NCI-H1417 treated with DMSO at 0.1 percent for 48 hours (cell line): Measurements from ENCODE around the gene MOB1B.
"Not testable (repeated sequence)": the region's sequence is repeated elsewhere in the genome, so short reads cannot be mapped to it uniquely, and the experiment has no call there.

Experiments
- DNase-seq: peaks from one replicate; lab custom pipeline; 2025; lab: John Stamatoyannopoulos, UW

MOB1B gene

GRCh38 chr4:70956549-70957210 is 54.5 kb downstream of the MOB1B start:
- DNase-seq: no peak

- no peak for DNase-seq
Measured at GRCh38 chr4:70958681-70959080, 56.5 kb downstream of the MOB1B start.

GRCh38 chr4:70969076-70969475 is 66.9 kb downstream of the MOB1B start:
- DNase-seq: no peak

GRCh38 chr4:70976252-70976651 is 74.1 kb downstream of the MOB1B start:
- no peak for DNase-seq

GRCh38 chr4:70979445-70980008 is 77.4 kb downstream of the MOB1B start:
- DNase-seq: no peak

GRCh38 chr4:70980196-70980595 is 78.0 kb downstream of the MOB1B start:
- DNase-seq: no peak

GRCh38 chr4:70984106-70984505 is 81.9 kb downstream of the MOB1B start:
- no peak for DNase-seq

GRCh38 chr4:70984589-70984988 is 82.4 kb downstream of the MOB1B start:
- DNase-seq: no peak

GRCh38 chr4:70991596-70991995 is 89.4 kb downstream of the MOB1B start:
- no peak for DNase-seq

- no peak for DNase-seq
Measured at GRCh38 chr4:70992391-70992881, 90.3 kb downstream of the MOB1B start.

- peak; percentile 63 for DNase-seq
Measured at GRCh38 chr4:70993181-70994068, 91.3 kb downstream of the MOB1B start, which contains the start of gene DCK. Gene DCK, plus strand, starts transcription at chr4:70993649. Its CDS starts 187 bp downstream, at chr4:70993836.

GRCh38 chr4:70994069-70994366 is 91.8 kb downstream of the MOB1B start:
- no peak for DNase-seq

- DNase-seq: no peak
Measured at GRCh38 chr4:70994387-70995099, 92.4 kb downstream of the MOB1B start.

GRCh38 chr4:70996018-70996360 is 93.8 kb downstream of the MOB1B start:
- DNase-seq: no peak

GRCh38 chr4:70997036-70997435 is 94.9 kb downstream of the MOB1B start:
- no peak for DNase-seq

- no peak for DNase-seq
Measured at GRCh38 chr4:70997546-70997945, 95.4 kb downstream of the MOB1B start.

GRCh38 chr4:70999639-71000038 is 97.5 kb downstream of the MOB1B start:
- DNase-seq: not testable (repeated sequence)

GRCh38 chr4:71001363-71001762 is 99.2 kb downstream of the MOB1B start:
- DNase-seq: not testable (repeated sequence)

GRCh38 chr4:71004281-71004851 is 102.2 kb downstream of the MOB1B start:
- DNase-seq: no peak

GRCh38 chr4:71005025-71005424 is 102.9 kb downstream of the MOB1B start:
- not testable (repeated sequence) for DNase-seq

- DNase-seq: no peak
Measured at GRCh38 chr4:71006203-71006907, 104.2 kb downstream of the MOB1B start.
